HG03354 (cell line): ENCODE measurements around the gene FAM20C.
"Not testable (repeated sequence)": the region's sequence is repeated elsewhere in the genome, so short reads cannot be mapped to it uniquely, and the experiment has no call there.

Experiments
- ATAC-seq: cut with Tn5 transposase; IDR thresholded peaks from one replicate; pipeline ENCODE4 v1.9.1; 2021; ENCODE audit warnings: mild to moderate bottlenecking; ENCODE audit not compliant: unreplicated experiment, poor library complexity, severe bottlenecking

Gene FAM20C

DNA sequence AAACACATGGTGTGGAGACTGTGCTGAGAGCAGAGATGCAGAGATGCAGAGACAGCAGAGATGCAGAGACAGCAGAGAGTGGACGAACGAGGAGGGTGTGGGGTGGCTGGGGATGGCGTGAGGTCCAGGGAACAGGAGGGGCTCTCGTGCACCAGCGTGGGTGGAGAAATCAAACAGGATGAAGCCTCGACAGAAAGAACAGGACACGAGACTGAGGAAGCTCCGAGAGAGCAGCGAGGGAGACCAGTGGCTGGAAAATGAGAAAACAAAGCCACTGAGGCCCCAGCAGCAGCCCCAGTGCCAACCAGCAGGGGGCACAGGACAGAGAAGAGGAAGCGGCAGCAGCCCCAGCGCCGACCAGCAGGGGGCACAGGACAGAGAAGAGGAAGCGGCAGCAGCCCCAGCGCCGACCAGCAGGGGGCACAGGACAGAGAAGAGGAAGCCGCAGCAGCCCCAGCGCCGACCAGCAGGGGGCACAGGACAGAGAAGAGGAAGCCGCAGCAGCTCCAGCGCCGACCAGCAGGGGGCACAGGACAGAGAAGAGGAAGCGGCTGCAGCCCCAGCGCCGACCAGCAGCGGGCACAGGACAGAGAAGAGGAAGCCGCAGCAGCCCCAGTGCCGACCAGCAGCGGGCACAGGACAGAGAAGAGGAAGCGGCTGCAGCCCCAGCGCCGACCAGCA is 70.4 kb downstream of the FAM20C start:
- ATAC-seq, result not testable (repeated sequence)

DNA sequence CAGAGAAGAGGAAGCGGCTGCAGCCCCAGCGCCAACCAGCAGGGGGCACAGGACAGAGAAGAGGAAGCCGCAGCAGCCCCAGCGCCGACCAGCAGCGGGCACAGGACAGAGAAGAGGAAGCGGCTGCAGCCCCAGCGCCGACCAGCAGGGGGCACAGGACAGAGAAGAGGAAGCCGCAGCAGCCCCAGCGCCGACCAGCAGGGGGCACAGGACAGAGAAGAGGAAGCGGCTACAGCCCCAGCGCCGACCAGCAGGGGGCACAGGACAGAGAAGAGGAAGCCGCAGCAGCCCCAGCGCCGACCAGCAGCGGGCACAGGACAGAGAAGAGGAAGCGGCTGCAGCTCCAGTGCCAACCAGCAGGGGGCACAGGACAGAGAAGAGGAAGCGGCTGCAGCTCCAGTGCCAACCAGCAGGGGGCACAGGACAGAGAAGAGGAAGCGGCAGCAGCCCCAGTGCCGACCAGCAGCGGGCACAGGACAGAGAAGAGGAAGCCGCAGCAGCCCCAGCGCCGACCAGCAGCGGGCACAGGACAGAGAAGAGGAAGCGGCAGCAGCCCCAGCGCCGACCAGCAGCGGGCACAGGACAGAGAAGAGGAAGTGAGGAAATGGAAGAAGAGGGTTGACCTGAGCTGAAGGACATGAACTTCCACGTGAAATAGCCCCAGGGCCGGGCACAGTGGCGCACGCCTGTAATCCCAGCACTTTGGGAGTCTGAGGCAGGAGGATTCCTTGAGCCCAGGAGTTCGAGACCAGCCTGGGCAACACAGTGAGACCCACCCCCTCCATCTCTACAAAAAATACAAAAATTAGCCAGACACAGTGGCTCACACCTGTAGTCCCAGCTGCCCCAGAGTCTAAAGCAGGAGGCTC is 71.3 kb downstream of the FAM20C start:
- not testable (repeated sequence) for ATAC-seq

DNA sequence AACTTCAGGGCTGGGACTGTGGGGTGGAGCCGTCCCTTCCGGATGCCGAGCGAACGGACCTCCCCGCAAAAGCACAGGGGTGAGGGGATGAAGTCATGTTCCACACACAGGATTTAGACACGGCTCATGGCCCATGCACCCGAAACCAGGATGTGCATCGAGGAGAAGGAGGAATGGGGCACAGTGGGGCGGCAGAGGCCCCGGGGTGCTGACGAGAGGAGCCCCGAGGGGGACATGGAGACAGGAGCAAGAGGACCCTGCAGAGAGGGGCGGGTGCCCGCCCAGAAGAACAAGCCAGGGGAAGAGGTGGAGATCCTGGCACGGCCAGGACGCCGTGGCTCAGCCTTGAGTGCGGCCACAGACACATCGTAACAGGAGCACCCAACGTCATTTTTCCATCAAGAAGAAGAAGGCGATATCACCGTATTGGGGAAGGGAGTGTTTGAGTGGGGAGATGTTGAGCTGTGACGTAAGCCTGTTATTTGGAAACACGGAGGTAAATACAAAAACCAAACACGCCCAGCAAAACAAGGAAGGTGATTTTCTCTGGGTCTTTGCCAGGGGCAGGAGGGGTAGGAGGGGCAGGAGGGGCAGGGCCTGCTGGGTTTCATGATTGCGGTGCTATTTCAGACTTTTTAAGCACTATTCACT is 72.3 kb downstream of the FAM20C start:
- ATAC-seq, result no peak

DNA sequence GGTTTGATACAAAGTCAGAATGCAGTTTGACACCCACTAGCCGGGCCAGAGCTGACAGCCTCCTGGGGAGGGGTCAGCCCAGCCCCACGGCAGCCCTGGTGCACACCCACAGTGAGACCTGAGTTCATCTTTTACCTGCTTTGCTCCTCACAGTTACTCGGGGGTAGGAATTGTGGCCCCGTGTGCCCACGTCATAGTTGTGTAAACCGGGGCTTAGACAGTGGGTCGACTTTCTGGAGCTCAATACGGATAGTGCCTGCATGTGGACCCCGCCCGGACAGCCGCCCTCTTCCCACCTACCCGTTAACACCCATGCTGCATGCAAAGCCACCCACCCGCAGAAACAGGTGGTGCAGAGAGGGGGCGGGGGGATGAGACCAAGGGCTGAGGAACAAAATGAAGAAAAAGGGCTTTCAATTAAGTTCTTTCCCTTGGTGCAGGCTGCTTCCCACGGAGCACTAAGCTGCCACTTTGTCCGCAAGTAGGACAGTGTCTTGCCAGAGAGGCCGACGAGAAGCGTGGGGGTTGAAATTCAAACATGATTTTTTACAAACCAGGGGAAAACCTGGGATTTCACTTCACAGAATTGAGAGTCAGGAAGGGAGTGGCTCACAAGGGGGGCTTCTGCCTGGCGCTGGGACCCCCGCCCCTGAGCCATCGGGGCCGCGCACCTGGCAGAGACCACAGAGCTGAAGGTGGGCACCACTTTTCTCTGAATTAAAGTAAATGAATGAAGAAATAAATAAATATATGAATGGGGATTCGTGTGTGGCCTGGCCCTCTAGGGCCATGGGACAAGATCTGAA is 73.0 kb downstream of the FAM20C start:
- no peak for ATAC-seq

DNA sequence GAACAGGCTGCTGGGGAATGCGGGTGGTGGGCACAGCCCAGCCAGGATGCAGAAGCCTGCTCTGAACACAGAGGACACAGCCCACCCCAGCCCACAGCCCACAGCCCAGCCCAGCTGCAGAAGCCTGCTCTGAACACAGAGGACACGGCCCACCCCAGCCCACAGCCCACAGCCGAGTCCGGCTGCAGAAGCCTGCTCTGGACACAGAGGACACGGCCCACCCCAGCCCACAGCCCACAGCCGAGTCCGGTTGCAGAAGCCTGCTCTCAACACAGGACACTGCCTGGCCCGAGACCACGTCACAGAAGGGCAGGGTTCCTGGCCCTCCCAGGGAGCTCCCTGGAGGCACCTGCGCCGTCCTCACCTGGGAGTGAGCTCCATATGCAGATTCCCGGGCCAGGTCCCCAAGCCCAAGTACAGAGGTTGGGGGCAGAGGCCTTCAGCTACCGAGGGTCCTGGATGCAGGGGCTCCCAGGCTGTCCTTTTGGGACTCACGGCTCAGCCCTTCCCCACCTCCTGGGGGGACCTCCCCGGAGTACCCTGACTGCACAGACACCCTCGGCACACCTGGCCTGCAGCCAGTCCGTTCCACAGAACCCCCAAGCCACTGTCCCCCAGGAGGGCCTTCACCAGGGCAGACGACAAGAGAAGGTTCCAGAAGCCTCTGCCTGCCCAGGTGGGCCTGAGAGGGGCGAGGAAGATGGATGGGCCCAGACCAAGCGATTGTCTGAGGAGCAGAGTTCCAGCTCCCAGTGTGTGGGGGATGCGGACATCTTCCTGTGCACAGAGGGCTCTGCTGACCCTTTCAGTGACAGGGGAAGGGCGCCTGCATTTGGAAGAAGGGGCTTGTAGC is 73.9 kb downstream of the FAM20C start:
- ATAC-seq, result no peak

DNA sequence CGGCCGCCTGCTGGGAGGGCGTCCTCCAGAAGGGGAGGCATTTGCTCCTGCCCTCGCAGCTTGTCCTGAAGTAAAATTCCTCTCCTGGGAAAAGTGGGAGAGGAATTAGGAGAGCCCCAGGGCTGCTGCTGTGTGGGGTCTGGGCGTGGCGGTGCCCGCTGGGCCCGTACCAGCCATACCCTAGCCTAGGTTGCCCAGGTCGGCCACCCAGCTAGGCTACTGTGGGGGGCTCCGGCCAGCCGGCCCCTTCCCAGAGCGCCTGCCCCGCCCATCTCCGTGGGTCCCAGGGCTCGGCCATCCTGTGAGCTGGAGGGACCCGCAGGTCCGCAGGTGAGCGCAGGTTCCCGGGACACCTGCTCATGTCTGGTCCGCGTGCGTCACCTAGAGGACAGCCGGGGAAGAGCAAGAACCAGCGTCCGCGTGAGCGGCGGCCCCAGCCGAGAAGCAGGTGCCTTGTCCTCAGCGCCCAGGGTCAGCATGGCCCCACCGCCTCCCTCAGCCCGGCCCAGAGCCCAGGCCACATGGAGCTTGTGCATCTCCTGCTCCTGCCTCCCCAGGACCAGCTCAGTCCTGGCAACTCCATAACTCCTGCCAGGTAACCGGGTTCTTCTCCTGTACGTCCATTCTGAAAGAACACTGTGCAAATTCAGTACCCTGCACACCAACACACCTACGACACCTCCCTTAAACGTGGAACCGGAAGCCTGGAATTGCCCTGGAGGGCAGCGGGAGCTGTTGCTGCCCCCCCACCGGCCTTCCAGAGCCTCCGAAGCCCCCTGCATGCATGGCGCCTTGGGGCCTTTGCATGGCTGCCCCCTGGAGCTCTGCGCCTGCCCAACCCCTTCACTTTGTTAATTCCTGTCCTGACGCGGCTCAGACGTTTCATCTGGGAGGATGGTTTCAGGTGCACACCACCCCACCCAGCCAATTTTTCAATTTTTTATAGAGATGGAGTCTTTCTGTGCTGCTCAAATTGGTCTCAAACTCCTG is 74.8 kb downstream of the FAM20C start:
- ATAC-seq, result no peak

DNA sequence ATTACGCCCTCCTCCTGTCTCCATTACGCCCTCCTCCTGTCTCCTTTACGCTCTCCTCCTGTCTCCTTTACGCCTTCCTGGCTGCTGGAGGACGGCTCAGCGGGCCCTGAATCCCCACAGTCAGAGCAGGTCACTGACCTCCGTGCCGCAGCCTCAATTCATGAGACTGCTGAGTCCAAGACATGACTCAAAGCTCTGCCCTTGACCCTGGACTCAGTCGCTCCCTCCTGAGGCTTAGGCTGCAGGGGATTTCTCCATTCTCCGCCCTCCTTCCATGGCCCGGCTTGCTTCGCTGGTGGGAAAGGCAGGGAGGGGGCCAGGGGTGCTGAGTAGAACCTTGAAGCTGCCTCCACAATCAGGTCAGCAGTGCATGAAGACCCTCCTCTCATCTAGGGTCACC is 76.6 kb downstream of the FAM20C start:
- no peak for ATAC-seq

DNA sequence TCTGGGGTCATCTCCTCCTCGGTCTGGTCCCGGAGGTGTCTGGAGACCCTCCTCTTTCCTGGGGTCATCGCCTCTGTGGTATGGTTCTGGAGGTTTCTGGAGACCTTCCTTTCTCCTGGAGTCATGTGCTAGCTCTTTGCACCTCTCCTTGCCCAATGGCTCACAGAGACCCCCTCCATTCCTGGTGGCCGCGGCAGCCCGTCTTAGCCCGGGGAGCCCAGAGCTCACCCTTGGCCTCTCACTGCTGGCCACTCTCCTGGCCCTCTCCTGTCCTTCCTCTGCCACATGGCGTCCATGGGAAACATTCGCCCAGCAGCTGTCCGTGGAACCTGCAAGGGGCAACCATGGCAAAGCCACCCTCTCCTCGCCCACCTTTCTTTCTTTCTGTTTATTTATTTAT is 77.3 kb downstream of the FAM20C start:
- ATAC-seq, result no peak

DNA sequence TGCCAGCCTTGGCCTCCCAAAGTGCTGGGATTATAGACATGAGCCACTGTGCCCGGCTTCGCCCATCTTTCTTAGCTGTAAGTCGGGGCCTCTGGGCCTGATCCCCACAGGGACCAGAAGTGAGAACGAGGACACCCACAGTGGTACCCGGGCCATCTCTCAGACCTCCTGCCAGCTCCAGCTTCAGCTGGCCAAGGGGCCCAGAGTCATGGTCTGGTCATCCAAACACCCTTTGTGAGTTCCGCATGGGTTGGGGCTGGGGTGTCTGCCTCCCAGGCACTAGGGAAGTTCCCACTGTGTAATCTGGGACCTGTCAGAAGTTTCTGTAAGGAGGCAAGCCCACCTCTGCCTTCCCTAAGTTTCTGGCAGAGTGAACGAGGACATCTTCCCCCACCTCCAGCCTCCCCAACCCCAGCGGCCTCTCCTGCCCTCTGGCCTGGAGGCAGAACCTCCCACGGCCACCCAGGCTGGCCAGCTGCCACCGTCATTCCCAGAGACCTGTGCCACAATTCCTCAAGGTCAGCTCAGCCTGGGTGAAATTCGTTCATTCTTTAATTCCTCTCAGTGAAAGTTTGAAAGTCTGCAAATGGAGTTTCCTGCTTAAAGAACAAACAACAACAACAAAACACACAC is 78.1 kb downstream of the FAM20C start:
- ATAC-seq, result no peak

DNA sequence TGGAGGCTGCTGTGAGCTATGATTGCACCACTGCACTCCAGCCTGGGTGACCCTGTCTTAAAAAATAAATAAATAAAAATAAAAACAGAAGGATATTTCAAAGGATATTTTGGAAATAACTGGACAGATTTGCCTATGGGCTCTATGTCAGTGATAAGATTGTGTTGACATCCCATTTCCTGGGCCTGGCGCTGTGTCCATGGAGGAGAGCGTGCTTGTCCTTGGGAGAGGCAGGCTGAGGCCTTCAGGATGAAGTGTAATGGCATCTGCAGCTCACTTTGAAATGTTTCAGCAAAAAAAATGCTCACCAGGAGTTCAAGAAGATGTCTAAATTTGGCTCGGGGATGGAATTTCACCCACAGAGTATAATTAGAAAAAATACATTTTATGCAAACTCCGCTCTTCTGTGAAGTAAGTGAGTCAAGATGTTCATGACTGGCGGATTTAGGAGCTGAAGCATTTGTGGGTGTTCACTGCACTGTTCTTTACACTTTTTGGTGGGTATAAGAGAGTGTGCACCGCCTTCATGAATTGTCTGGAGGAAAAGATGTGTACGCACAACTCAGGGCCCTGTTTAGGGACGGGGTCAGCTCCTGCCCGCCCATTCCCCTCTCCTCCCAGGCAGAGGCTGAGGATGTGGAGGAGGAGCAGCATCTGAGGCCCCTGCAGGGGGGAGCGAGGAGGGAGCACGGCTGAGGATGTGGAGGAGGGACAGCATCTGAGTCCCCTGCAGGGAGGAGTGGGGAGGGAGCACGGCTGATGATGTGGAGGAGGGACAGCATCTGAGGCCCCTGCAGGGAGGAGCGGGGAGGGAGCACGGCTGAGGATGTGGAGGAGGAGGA is 79.1 kb downstream of the FAM20C start:
- ATAC-seq, result no peak

DNA sequence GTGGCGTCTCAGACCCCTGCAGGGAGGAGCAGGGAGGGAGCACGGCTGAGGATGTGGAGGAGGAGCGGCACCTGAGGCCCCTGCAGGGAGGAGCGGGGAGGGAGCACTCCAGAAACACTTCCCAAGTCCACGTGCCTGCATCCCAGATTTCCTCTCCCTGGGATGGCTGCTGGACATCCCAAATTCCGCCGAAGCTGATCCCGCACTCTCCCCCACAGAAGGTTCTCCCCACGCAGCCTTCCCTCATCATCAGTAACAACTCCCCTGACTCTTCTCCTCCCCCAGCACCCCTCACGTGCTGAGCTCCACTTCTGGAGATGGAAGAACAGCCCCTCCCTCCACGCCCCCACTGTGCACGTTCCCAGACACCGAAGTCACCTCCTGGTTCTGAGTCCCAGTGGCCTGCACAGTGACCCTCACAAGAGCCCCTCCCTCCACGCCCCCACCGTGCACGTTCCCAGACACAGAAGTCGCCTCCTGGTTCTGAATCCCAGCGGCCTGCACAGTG is 79.8 kb downstream of the FAM20C start:
- no peak for ATAC-seq

DNA sequence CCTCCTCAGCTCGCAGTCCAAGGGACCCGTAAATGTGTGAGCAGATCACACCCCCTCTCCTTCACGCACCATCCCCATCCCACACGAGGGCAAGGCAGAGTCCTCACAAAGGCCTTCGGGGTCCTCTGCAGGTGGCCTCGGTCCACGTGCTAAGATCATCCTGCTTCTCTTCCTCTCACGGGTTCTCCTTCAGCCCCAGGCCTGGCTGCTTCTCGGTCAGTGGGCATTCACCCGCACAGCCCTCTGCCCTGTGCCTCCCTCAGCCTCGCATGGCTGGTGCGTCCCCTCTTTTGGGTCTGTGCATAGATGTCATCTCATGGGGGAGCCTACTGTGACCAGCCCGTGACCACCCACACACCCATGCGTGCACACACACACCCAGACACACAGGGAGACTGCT is 80.3 kb downstream of the FAM20C start:
- ATAC-seq, result no peak

DNA sequence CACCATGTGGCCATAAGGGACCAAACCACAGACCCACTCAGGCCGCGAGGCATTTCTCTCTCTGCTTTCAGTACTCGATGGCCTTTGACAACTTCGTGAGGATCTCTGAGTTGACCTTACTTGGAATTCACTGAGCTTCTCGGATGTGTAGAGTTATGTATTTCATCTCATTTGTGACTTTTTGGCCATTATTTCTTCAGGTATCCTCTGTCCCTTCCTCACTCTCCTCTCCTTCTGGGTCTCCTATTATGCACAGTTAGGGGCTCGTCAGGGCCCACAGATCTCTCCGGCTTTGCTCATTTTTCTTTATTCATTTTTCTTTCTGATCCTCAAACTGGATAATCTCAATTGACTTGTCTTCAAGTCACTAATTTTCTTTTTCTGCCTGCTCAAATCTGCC is 81.0 kb downstream of the FAM20C start:
- no peak for ATAC-seq

DNA sequence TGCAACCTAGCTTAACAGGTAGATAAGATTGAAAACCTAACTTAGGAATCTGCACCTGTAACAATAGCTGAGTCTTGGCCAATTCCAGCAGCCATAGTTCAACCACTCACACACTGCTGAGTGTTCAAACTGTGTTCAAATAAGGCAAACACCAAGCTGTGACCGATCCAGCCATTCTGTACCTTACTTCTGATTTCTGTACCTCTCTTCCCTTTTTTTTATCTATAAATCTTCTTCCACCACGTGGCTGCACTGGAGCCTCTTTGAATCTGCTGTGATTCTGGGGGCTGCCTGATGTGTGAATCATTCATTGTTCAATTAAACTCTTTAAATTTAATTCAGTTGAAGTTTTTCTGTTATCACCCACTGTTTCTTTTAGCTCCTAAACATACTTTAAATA is 81.9 kb downstream of the FAM20C start:
- ATAC-seq, result no peak

DNA sequence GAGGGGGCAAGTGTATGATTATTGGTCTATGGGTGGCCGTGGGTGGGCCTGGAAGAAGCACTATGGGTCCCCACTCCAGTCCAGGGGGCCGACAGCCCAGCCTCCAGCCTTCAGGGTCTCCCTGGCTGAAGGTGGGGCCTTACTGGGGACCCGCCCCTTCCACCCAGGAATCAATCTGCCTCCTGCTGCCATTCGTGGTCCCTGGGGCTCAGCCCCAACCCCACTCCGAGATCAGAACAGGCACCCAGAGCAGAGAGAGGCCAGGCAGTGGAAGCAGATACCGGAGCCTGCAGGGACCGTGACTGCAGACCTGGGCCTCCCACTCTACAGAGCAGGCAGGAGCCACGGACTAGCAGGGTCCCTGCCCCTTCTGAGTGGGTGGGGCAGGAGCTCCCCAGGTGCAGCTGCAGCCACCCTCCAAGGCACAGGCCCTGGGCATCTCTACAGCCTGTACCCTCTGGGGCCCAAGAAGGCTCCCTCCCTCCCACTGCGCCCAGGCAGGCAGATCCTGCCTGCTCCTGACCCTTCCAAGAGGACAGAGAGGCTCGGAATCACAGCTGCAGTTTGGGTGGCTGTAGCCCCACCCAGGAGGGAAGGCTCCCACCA is 84.0 kb downstream of the FAM20C start:
- ATAC-seq, result no peak

DNA sequence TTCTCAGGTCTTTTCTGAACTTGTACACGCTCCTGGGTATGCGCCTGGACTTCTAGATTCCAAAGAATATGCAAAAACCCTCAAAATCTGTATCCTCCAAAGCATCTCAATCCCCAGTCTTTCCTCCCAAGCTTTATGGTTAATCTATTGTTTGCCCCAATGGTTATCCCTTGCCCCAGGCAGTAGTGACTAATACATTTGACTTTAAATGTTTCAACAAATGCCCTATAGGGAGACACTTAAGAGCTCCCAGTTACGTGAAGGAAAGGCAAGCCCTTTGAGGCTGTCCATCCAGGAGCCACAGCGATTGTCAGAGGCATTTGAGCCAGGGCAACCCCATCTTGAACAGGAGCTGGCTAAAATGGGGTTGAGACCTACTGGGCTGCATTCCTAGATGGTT is 84.9 kb downstream of the FAM20C start:
- ATAC-seq, result no peak
